HG02798 (cell line): ENCODE results near the gene SLC17A6.

Experiments
- ATAC-seq: cut with Tn5 transposase; IDR thresholded peaks from one replicate; pipeline ENCODE4 v1.9.1; 2021; ENCODE audit warnings: mild to moderate bottlenecking; ENCODE audit not compliant: unreplicated experiment, poor library complexity

SLC17A6 gene

GRCh38 chr11:22387126-22387525, 48.9 kb downstream of the SLC17A6 start:
- no peak for ATAC-seq

- no peak for ATAC-seq
These were observed 51.5 kb downstream of the SLC17A6 start for GRCh38 chr11:22389526-22390282.

DNA sequence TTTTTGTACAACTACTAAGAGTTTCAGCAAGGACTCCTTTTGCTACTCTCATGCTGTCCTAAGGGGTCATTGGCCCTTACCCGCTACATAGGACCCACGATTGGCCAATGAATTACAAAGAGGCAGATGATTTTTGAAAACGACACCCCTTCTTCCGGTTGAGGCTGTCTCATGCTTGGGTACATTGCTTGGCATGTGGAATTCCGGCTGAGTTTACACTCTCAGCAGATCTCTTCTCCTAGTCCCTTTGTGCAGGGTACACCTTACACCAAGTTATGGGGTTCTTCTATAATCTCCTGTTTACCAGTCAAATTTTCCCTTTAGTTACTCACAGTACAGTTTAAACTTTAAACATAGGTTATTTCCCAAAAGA, 52.1 kb downstream of the SLC17A6 start:
- no peak for ATAC-seq

DNA sequence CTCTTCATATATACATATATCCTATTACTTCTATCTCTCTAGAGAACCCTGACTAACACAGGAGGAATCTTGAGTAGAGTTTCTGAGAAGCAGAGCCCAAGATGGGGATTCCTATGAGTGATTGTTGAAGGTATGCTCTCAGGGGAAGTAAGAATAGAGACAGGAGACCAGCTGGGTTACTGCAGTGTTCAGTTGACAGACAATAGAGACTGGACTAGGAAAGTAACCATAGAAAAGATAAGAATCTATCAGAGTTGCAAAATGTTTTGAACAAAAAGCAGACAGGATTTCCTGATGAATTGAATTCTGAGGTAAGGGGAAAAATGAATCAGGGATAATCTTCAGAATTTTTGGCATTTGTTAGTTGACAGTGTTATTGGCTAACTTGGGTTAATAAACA, 54.4 kb downstream of the SLC17A6 start:
- ATAC-seq: no peak

- ATAC-seq: no peak
These were observed 67.2 kb downstream of the SLC17A6 start for GRCh38 chr11:22405377-22405776.

DNA sequence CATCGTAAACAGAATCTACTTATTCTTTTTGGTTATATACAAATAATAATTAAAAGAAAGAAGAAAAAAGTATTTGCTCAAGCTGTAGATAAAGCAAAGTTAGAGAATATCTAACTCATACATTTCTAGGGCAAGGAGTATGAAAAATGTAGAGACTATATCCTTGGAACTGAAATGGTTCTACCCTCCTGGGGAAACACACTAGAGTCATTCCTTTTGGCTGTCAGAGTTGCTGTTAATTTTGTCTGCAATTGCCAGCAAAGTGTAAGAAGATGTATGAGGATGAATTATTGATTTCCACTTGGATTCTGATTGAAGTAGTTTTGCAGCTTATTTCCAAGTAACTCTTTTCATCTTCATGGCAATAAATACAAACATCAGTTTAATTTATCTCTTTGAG, 69.1 kb downstream of the SLC17A6 start:
- ATAC-seq: no peak

GRCh38 chr11:22407921-22408320, 69.7 kb downstream of the SLC17A6 start:
- no peak for ATAC-seq

GRCh38 chr11:22415476-22415875, 77.3 kb downstream of the SLC17A6 start:
- no peak for ATAC-seq

DNA sequence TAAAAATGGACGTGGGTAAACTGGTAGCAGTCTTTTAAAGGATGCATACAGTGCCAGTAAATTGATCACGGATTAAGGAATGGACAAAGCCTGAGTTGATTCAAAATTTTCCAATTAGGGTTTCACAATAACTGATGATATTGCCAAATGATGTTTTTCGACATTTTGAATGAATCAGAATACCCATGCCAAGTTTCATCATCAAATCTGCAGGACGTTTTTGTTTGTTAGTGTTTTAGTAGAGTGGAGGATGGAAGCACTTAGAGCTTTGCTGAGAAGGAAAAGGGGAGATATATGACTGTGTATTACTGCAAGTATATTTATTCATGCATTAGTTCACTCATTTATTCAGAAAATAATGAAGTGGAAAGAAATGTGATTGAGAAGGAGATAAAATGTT, 78.3 kb downstream of the SLC17A6 start:
- ATAC-seq: no peak

DNA sequence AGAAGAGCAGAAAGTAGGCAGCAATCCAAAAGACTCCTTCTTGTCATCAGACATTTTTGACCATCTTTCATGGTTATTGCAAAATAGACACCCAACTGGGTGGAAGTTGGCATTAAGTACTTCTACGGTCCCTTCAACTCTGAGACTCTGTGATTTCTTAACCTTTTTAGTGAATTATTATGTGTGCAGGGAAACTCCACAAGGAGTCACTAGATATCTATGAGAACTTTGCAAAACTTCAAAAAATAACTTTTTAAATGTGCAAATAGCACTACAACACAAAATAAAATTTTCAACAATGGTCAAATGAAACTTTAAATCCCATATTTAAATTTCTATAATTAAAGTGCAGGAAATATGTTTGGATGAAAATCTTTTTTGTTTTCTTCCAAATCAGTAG, 88.7 kb downstream of the SLC17A6 start:
- no peak for ATAC-seq
